ENCODE data around the gene APOBEC3F.
"Not testable (repeated sequence)": the region's sequence is repeated elsewhere in the genome, so short reads cannot be mapped to it uniquely, and the experiment has no call there.

Gene APOBEC3F

DNA sequence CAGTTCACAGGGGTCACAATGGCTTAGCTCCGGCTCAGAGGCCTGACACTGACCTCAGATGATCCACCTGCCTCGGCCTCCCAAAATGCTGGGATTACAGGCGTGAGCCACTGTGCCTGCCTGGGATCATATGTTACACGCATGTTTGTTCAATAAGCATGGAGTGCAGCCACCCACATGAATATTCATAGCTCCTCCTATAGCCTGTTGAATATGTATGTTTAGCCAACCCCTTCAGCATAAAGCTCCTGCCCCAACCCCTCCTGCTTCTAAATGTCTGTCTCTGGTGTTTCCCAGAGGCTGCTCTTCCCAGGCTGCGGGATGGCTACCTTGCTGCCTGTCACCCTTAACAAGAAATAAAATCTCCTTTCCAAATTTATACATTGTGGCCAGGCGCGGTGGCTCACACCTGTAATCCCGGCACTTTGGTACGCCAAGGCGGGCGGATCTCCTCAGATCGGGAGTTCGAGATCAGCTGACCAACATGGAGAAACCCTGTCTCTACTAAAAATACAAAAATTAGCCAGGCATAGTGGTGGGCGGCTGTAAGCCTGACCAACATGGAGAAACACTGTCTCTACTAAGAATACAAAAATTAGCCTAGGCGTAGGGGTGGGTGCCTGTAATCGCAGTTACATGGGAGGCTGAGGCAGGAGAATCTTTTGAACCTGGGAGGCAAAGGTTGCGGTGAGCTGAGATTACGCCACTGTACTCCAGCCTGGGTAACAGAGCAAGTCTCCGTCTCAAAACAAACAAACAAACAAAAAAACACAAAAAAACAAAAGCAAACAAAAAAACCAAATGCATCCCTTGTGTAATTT is 1.1 kb upstream of the APOBEC3F start:
- no peak for DNase-seq (ENCODE audit: extremely low read depth, low read depth)

DNA sequence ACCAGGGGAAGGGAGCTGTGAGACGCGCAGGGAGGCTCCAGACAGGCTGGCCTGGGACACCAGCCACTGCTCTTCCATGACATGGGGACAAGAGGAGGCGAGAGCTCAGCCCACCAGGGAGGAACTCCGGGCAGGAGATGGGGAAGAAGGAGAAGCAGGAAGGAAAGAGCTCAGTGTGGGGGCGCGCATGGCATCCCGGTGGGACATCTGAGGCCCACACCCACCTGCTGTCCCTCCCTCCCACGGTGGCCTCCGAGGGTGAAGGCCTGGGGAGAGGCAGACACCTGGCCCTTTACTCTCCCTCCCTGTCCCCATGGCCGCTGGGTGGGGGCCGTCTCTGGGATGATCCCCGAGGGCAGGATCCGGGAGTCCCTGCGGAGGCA is 518 bp upstream of the APOBEC3F start:
- DNase-seq (ENCODE audit: extremely low read depth, low read depth): not testable (repeated sequence)

More for the DNA sequence above, 1.1 kb upstream of the APOBEC3F start:
- TF ChIP-seq, protein P1, sequence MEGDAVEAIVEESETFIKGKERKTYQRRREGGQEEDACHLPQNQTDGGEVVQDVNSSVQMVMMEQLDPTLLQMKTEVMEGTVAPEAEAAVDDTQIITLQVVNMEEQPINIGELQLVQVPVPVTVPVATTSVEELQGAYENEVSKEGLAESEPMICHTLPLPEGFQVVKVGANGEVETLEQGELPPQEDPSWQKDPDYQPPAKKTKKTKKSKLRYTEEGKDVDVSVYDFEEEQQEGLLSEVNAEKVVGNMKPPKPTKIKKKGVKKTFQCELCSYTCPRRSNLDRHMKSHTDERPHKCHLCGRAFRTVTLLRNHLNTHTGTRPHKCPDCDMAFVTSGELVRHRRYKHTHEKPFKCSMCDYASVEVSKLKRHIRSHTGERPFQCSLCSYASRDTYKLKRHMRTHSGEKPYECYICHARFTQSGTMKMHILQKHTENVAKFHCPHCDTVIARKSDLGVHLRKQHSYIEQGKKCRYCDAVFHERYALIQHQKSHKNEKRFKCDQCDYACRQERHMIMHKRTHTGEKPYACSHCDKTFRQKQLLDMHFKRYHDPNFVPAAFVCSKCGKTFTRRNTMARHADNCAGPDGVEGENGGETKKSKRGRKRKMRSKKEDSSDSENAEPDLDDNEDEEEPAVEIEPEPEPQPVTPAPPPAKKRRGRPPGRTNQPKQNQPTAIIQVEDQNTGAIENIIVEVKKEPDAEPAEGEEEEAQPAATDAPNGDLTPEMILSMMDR (IDR thresholded peaks at IDR 0.05; ENCODE audit: low read depth, low read length): no peak

DNA sequence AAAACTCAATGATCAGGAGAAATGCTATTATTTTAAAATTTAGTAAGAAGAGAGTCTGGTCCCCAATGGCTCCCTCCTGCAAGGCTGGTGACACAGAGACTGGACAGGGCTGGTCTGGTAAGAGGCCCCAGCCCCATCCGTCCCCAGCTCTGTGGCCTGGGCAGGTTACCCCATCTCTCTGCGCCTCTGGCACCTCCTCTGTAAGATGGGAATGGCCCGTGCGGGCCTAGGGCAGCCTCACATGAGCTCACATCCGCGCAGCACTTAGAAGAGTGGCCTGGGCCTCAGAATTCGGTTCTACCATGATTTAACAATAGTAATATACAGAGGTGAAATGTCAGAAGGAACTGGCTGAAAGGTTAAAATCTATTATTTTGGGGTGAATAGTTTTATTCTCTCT is 1.2 kb downstream of the APOBEC3F start:
- TF ChIP-seq, protein P1 (IDR thresholded peaks at IDR 0.05; ENCODE audit: low read depth, low read length): no peak
- DNase-seq (ENCODE audit: extremely low read depth, low read depth): no peak

DNA sequence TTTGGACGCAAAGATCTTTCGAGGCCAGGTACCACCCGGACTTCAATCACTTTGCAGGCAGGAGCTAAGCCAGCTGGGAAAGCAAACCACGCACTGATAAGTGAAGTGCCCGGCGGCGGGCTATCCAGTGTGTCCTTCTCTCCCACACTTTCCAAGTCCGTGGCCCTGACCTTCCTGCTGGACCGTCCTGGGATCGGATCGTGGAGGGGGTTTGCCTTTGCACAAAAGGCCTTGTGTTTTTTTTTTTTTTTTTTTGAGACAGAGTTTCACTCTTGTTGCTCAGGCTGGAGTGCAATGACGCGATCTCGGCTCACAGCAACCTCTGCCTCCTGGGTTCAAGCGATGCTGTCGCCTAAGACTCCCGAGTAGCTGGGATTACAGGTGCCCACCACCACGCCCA is 2.4 kb downstream of the APOBEC3F start:
- not testable (repeated sequence) for DNase-seq (ENCODE audit: extremely low read depth, low read depth)

DNA sequence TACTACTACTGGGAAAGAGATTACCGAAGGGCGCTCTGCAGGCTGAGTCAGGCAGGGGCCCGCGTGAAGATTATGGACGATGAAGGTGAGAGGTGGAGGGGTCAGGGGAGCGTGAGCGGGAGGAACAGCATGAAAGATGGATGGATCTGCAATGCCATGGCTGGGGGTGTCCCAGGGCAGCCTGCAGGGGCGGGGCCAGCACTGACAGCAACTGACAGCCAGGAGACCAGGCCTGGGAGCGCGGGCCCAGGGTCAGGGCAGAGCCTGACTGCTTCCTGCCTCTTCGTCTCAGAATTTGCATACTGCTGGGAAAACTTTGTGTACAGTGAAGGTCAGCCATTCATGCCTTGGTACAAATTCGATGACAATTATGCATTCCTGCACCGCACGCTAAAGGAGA is 4.5 kb downstream of the APOBEC3F start:
- DNase-seq (ENCODE audit: extremely low read depth, low read depth): not testable (repeated sequence)

DNA sequence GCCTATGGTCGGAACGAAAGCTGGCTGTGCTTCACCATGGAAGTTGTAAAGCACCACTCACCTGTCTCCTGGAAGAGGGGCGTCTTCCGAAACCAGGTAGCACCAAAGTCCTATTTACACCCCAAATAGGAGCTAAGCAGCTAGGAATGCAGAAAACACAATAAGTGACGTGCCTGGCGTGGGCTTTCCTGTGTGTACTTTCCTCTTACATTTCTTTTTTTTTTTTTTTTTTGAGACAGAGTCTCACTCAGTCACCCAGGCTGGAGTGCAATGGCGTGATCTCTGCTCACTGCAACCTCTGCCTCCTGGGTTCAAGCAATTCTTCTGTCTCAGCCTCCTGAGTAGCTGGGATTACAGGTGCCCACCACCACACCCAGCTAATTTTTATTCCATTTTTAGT is 8.8 kb downstream of the APOBEC3F start:
- not testable (repeated sequence) for DNase-seq (ENCODE audit: extremely low read depth, low read depth)

DNA sequence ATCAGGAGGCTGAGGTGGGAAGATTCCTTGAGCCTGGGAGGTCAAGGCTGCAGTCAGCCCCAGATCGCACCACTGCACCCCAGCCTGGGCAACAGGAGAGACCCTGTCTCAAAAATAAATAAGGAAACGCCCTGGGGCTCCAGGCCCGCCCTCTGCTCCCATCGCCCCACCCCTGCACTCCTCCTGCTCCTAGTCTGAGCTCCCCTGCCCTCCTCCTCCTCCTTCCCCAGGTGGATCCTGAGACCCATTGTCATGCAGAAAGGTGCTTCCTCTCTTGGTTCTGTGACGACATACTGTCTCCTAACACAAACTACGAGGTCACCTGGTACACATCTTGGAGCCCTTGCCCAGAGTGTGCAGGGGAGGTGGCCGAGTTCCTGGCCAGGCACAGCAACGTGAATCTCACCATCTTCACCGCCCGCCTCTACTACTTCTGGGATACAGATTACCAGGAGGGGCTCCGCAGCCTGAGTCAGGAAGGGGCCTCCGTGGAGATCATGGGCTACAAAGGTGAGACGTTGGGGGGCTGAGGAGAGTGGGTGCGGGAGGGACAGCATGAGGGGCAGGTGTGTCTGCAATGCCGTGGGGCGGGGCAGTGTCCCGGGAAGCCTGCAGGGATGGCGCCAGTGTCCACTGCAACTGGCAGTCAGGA is 11.3 kb downstream of the APOBEC3F start:
- not testable (repeated sequence) for DNase-seq (ENCODE audit: extremely low read depth, low read depth)

DNA sequence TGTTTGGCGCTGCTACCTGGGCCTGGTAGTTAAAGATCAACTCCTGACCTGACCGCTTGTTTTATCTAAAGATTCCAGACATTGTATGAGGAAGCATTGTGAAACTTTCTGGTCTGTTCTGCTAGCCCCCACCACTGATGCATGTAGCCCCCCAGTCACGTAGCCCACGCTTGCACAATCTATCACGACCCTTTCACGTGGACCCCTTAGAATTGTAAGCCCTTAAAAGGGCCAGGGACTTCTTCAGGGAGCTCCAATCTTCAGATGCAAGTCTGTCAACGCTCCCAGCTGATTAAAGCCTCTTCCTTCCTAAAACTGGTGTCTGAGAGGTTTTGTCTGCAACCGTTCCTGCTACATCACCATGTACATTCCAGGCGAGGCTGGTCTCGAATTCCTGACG is 15.0 kb downstream of the APOBEC3F start:
- TF ChIP-seq, protein P1 (IDR thresholded peaks at IDR 0.05; ENCODE audit: low read depth, low read length): no peak
- no peak for DNase-seq (ENCODE audit: extremely low read depth, low read depth)

DNA sequence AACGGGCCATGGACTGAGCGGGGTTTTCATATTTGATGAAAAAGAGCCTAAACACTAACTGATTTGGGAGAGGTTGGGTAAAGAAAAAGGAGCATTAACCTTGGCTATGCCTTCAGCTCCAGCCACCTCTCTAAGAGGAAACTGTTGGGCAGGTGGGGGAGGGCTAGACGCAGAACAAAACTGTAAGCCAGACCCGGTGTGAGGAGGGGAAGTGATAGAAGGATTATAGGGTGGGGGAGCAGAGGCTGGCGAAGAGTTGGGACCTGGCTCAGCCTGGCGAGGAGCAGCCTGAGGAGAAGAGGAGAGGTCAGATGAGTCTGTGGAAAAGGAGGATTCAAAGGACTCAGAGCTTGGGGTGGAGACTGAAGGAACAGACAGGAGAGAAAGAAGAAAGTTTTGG is 20.6 kb downstream of the APOBEC3F start:
- DNase-seq (ENCODE audit: extremely low read depth, low read depth): not testable (repeated sequence)

DNA sequence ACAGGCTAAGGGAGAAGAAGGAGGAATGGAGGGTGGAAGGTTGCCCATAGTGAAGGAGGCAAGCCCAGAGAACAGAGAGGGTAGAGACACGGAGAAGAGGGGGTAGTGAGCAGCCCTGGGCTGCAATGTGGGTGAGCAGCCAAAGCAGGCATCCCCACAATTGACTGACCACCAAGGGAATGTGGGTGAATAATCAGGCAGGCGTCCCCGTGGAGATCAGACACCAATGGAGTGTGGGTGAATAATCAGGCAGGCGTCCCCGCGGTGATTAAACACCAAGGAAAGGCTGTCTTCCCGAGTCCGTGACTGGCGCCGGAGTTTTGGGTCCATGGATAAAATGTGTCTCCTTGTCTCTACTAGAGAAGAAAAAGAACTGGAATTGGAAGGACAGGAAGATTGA is 21.3 kb downstream of the APOBEC3F start:
- DNase-seq (ENCODE audit: extremely low read depth, low read depth): not testable (repeated sequence)

DNA sequence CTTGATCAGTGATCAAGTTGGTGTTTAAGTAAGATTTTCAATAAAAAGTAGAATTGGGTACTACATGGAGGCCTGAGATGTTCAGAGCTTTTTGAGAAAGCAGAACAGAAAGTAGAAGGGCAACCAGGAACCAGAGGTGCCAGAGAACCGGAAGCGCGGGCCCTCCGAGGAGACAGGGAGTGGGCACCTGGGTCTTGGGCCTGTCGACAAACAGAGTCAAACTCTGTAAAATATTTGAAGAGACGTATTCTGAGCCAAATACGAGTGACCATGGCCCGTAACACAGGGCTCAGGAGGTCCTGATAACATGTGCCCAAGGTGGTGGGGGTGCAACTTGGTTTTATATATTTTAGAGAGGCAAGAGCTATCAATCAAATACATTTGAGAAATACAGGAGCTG is 23.2 kb downstream of the APOBEC3F start:
- DNase-seq (ENCODE audit: extremely low read depth, low read depth): not testable (repeated sequence)

DNA sequence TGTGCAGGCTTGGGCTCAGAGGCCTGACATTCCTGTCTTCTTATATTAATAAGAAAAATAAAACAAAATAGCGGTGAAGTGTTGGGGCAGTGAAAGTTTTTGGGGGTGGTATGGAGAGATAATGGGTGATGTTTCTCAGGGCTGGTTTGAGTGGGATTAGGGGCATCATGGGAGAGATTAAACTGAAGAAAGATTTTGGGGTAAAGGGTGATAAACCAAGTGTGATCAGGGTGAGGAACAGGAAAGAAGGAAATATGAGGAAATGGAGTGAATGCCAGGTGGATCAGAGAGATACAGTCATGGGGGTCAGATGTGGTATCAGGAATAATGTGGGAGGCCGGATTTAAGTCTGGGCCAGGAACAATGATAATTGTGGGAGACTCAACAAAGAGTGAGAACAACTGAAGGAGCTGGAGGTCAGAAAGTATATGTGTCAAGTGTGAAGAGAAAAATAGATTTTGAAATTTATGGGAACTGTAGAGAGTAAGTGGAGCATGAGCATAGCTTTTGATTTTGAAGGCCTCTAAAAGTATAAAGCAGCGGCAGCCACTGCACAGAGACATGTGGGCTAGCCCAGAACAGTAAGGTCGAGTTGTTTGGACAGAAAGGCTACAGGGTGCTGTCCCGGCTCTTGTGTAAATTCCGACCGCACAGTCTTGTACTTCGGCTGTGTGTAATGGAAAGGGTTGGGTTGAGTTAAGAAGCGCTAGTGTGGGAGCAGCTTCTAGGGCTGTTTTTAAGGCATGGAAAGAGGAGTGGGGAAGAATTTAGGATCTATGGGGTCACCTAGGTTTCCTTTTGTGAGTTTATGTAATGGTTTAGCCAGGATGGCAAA is 26.0 kb downstream of the APOBEC3F start:
- DNase-seq (ENCODE audit: extremely low read depth, low read depth): not testable (repeated sequence)
